Left ventricle myocardium superior (tissue), 1 donor: Measurements from ENCODE around the gene MUTYH. TPM values are rescaled to one million over a fixed set of nuclear protein-coding genes. Genes with fewer than 3 reads are reported as not detected.

Experiments used
- ATAC-seq: fragments of 200-7000 bp; cut with Tn5 transposase; one replicate; pipeline ENCODE4 v1.9.1; 2020; ENCODE audit warnings: mild to moderate bottlenecking, moderate library complexity
- DNase-seq: peaks from one replicate; pipeline ENCODE4 v3.0.0-alpha.2; 2020
- intact Hi-C: fragments of 100-400 bp; cut with micrococcal nuclease; formaldehyde crosslinking; loops from one replicate; pipeline ENCODE4 v1.11.0; 2022
- total RNA-seq: library from RNA; stranded (reverse); fragmentation: NEBNext Ultra II Directional; extraction: Animal tissue kit (Norgen Biotek cat#: 25700); gene quantifications from one replicate; pipeline ENCODE4 v1.2.1, GENCODE V29; 2021
- donor health status: DM: no; HTN: yes; CAD: no; lungs with severe emphysema.

MUTYH gene
- total RNA-seq, 1 donor from 2014 or later, result 7.7 TPM

- DNase-seq (no peak), ATAC-seq (no peak)
- intact Hi-C loops, result no loop called here
Measured at GRCh38 chr1:45354838-45355237, 14.6 kb upstream of the MUTYH start.

GRCh38 chr1:45353685-45354084 lies 13.4 kb upstream of the MUTYH start:
- intact Hi-C loops, result no loop called here
- no peak for DNase-seq
- no peak for ATAC-seq

- no peak for DNase-seq
- ATAC-seq, result no peak
- intact Hi-C loops, result no loop called here
Measured at GRCh38 chr1:45351508-45351907, 11.3 kb upstream of the MUTYH start.

GRCh38 chr1:45348966-45349677 lies 8.9 kb upstream of the MUTYH start:
- DNase-seq (peak; percentile 61), ATAC-seq (peak; percentile 84)
- intact Hi-C loops, result no loop called here

GRCh38 chr1:45348609-45348965 lies 8.3 kb upstream of the MUTYH start:
- intact Hi-C loops, result no loop called here
- ATAC-seq, result peak; percentile 32
- DNase-seq, result no peak

- no peak for ATAC-seq
- intact Hi-C loops, result no loop called here
- no peak for DNase-seq
Measured at GRCh38 chr1:45348020-45348419, 7.8 kb upstream of the MUTYH start.

GRCh38 chr1:45346473-45346872 lies 6.2 kb upstream of the MUTYH start:
- ATAC-seq (no peak), DNase-seq (no peak)
- intact Hi-C loops, result no loop called here

GRCh38 chr1:45345014-45345413 lies 4.8 kb upstream of the MUTYH start:
- DNase-seq (no peak), ATAC-seq (no peak)
- intact Hi-C loops, result no loop called here

- intact Hi-C loops, result no loop called here
- no peak for DNase-seq
- ATAC-seq, result no peak
Measured at GRCh38 chr1:45344499-45344898, 4.3 kb upstream of the MUTYH start.

- no peak for ATAC-seq
- intact Hi-C loops, result no loop called here
- DNase-seq, result no peak
Measured at GRCh38 chr1:45340816-45341466, 701 bp upstream of the MUTYH start.

GRCh38 chr1:45337630-45338325 lies 2.5 kb downstream of the MUTYH start:
- ATAC-seq (no peak), DNase-seq (no peak)
- intact Hi-C loops, result no loop called here

- ATAC-seq (no peak), DNase-seq (no peak)
- intact Hi-C loops, result no loop called here
Measured at GRCh38 chr1:45335855-45336324, 4.3 kb downstream of the MUTYH start.

GRCh38 chr1:45334308-45335245 lies 5.7 kb downstream of the MUTYH start:
- peak; percentile 32 for ATAC-seq
- intact Hi-C loops, result no loop called here

GRCh38 chr1:45332346-45332720 lies 7.9 kb downstream of the MUTYH start:
- intact Hi-C loops, result no loop called here
- ATAC-seq (no peak), DNase-seq (no peak)

More at GRCh38 chr1:45334308-45335245, 5.7 kb downstream of the MUTYH start:
- peak; percentile 65 for DNase-seq

GRCh38 chr1:45331436-45332345 lies 8.5 kb downstream of the MUTYH start:
- DNase-seq (no peak), ATAC-seq (no peak)
- intact Hi-C loops, result no loop called here

- intact Hi-C loops, result no loop called here
- ATAC-seq, result no peak
- DNase-seq, result no peak
Measured at GRCh38 chr1:45329445-45329844, 10.8 kb downstream of the MUTYH start.

GRCh38 chr1:45328680-45329079 lies 11.6 kb downstream of the MUTYH start:
- ATAC-seq, result no peak
- DNase-seq, result no peak
- intact Hi-C loops, result no loop called here
